SK-N-MC (cell line): Measurements from ENCODE around the gene NKD2.

ENCODE experiments used
- DNase-seq: peaks from one replicate; pipeline ENCODE4 v3.0.0-alpha.2; 2011; ENCODE audit warnings: low read depth, low spot score
- H3K27ac ChIP-seq: fragments of 200-600 bp; sonication (generic); 2 replicates; pipeline ENCODE4 v1.5.1; 2016; ENCODE audit warnings: mixed run types
- H3K36me3 ChIP-seq: fragments of 200-600 bp; sonication (generic); 2 replicates; pipeline ENCODE4 v1.6.1; 2017; ENCODE audit warnings: antibody characterized with exemption, low read length, mixed read lengths; ENCODE audit not compliant: insufficient read depth
- H3K4me3 ChIP-seq: fragments of 200-600 bp; sonication (generic); 2 replicates; pipeline ENCODE4 v1.5.1; 2016
- H3K9ac ChIP-seq: fragments of 200-600 bp; sonication (generic); 2 replicates; pipeline ENCODE4 v1.8.0; 2017; ENCODE audit warnings: mixed run types, mixed read lengths; ENCODE audit not compliant: insufficient read length
- H3K9me3 ChIP-seq: fragments of 200-600 bp; sonication (generic); 2 replicates; pipeline ENCODE4 v1.6.1; 2017; ENCODE audit warnings: low read depth, mild to moderate bottlenecking, antibody characterized with exemption, low read length, moderate library complexity, mixed read lengths
- EZH2 ChIP-seq: fragments of 200-600 bp; sonication (generic); IDR thresholded peaks from one replicate; pipeline ENCODE4 v1.6.1; 2017; ENCODE audit warnings: antibody characterized with exemption
- FOXP2 ChIP-seq: optimal IDR thresholded peaks from 2 replicates; pipeline ENCODE3; 2011; ENCODE audit warnings: mild to moderate bottlenecking, moderate library complexity; ENCODE audit not compliant: insufficient read depth; ENCODE audit errors: extremely low read length, control extremely low read depth
- POLR2AphosphoS5 ChIP-seq: IDR thresholded peaks from 2 replicates; pipeline ENCODE4 v1.6.1; 2012; ENCODE audit warnings: mild to moderate bottlenecking, low read depth, low read length, borderline replicate concordance

Gene NKD2

GRCh38 chr5:1006656-1007071, 1.9 kb upstream of the NKD2 start:
- Histone ChIP-seq H3K27ac (no peak overlapping the region), H3K4me3 (no peak overlapping the region)
- DNase-seq, result no peak

GRCh38 chr5:1007221-1007680, 1.4 kb upstream of the NKD2 start:
- Histone ChIP-seq H3K27ac (no peak overlapping the region), H3K9ac (no peak overlapping the region), H3K36me3 (no peaks in the 10 kb centered on the region), H3K9me3 (no peaks in the 10 kb centered on the region), H3K4me3 (no peak overlapping the region)
- TF ChIP-seq EZH2, result no peak
- no peak for TF ChIP-seq FOXP2
- TF ChIP-seq POLR2AphosphoS5, result no peak
- DNase-seq, result no peak

More at GRCh38 chr5:1006656-1007071, 1.9 kb upstream of the NKD2 start:
- Histone ChIP-seq H3K36me3 (no peaks in the 10 kb centered on the region), H3K9ac (no peak overlapping the region), H3K9me3 (no peaks in the 10 kb centered on the region)
- TF ChIP-seq FOXP2 (no peak), POLR2AphosphoS5 (no peak), EZH2 (no peak)

- no peaks in the 10 kb centered on the region for H3K9me3 ChIP-seq
- DNase-seq, result no peak
- H3K9ac ChIP-seq, result no peak overlapping the region
- H3K4me3 ChIP-seq, result peak overlapping the region; percentile 78
- H3K27ac ChIP-seq, result no peak overlapping the region
- H3K36me3 ChIP-seq, result no peaks in the 10 kb centered on the region
- no peak for TF ChIP-seq POLR2AphosphoS5
- TF ChIP-seq EZH2, result no peak
- TF ChIP-seq FOXP2, result no peak
Measured at GRCh38 chr5:1007681-1008450, 736 bp upstream of the NKD2 start.

GRCh38 chr5:1009359-1010180, 968 bp downstream of the NKD2 start:
- no peak overlapping the region for H3K9ac ChIP-seq
- DNase-seq, result no peak
- no peak overlapping the region for H3K27ac ChIP-seq
- no peak for TF ChIP-seq FOXP2
- no peak for TF ChIP-seq EZH2
- TF ChIP-seq POLR2AphosphoS5, result no peak
- peak overlapping the region; percentile 78 for H3K4me3 ChIP-seq
- H3K36me3 ChIP-seq, result no peaks in the 10 kb centered on the region
- no peaks in the 10 kb centered on the region for H3K9me3 ChIP-seq

GRCh38 chr5:1010181-1010510, 1.5 kb downstream of the NKD2 start:
- Histone ChIP-seq H3K27ac (no peak overlapping the region), H3K9ac (no peak overlapping the region), H3K9me3 (no peaks in the 10 kb centered on the region), H3K4me3 (peak overlapping the region; percentile 78; the same call in 1 of the 2 replicates), H3K36me3 (no peaks in the 10 kb centered on the region)
- TF ChIP-seq EZH2 (no peak), FOXP2 (no peak), POLR2AphosphoS5 (no peak)
- DNase-seq, result no peak

- no peak overlapping the region for H3K27ac ChIP-seq
- H3K9ac ChIP-seq, result no peak overlapping the region
- no peaks in the 10 kb centered on the region for H3K36me3 ChIP-seq
- H3K4me3 ChIP-seq, result no peak overlapping the region
- H3K9me3 ChIP-seq, result no peaks in the 10 kb centered on the region
- no peak for TF ChIP-seq FOXP2
- TF ChIP-seq EZH2, result no peak
- TF ChIP-seq POLR2AphosphoS5, result no peak
- no peak for DNase-seq
Measured at GRCh38 chr5:1010641-1011046, 2.0 kb downstream of the NKD2 start.

- H3K36me3 ChIP-seq, result no peaks in the 10 kb centered on the region
- no peak overlapping the region for H3K27ac ChIP-seq
- no peaks in the 10 kb centered on the region for H3K9me3 ChIP-seq
- no peak overlapping the region for H3K4me3 ChIP-seq
- DNase-seq, result no peak
- TF ChIP-seq POLR2AphosphoS5, result no peak
- no peak for TF ChIP-seq EZH2
- no peak for TF ChIP-seq FOXP2
- no peak overlapping the region for H3K9ac ChIP-seq
Measured at GRCh38 chr5:1011226-1011631, 2.6 kb downstream of the NKD2 start.

- no peak for TF ChIP-seq EZH2
- TF ChIP-seq FOXP2, result no peak
- TF ChIP-seq POLR2AphosphoS5, result no peak
Measured at GRCh38 chr5:1011741-1012312, 3.2 kb downstream of the NKD2 start.

More at GRCh38 chr5:1011741-1012312, 3.2 kb downstream of the NKD2 start:
- H3K36me3 ChIP-seq, result no peaks in the 10 kb centered on the region
- H3K4me3 ChIP-seq, result no peak overlapping the region
- no peaks in the 10 kb centered on the region for H3K9me3 ChIP-seq
- no peak overlapping the region for H3K27ac ChIP-seq
- H3K9ac ChIP-seq, result no peak overlapping the region
- no peak for DNase-seq
